GM21786 (cell line): ENCODE measurements around the gene CHGA.

Experiments
- ATAC-seq: cut with Tn5 transposase; IDR thresholded peaks from one replicate; pipeline ENCODE4 v1.9.1; 2021; ENCODE audit not compliant: unreplicated experiment

CHGA gene

GRCh38 chr14:92976268-92976667, 53.3 kb downstream of the CHGA start:
- no peak for ATAC-seq

DNA sequence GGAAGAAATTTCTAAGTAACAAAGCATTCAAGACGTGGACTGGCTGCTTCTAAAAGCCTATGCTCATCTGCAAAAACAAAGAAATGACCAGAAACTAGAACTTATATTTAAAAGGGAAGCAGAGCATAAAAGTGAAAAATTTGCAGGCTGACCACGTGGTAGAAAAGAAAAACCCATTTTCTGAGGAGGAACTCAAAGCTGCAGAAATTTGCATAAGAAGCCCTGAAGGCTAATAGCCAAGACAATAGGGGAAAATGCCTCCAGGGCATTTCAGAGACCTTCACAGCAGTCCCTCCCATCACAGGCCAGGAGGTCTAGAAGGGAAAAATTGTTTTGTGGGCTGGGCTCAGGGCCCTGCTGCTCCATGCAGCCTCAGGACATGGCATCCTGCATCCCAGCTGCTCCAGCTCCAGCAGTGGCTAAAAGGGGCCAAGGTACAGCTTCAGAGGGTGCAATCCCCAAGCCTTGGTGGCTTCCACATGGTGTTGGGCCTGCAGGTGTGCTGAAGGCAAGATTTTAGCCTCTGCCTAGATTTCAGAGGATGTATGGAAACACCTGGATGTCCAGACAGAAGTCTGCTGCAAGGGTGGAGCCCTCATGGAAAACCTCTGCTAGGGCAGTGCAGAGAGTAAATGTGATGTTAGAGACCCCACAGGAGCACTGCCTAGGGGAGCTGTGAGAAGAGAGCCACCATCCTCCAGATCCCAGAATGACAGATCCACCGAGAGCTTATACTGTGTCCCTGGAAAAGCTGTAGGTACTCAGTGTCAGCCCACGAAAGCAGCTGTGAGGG, 55.5 kb downstream of the CHGA start:
- no peak for ATAC-seq

DNA sequence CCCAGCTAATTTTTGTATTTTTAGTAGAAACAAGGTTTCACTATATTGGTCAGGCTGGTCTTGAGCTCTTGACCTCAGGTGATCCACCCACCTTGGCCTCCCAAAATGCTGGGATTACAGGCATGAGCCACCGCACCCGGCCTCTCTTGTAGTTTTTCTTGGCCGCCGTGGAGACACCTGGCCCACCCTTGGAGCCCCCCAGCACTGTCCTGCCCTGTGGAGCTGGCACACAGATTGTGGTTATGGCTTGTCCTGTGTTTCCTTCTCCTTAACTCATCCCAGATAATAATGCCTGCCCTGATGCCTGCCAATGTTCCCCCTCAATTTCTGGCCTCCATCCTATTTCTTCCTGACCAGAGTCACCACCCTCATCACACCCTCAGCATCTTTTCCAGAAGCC, 57.9 kb downstream of the CHGA start:
- no peak for ATAC-seq

GRCh38 chr14:92981726-92982125, 58.8 kb downstream of the CHGA start:
- no peak for ATAC-seq

- no peak for ATAC-seq
Observed at GRCh38 chr14:92982956-92983355, 60.0 kb downstream of the CHGA start.

- no peak for ATAC-seq
Observed at GRCh38 chr14:92984082-92984788, 61.3 kb downstream of the CHGA start.
